HCT116 (cell line): ENCODE data around the gene RASSF3. TPM values are rescaled to one million over a fixed set of nuclear protein-coding genes. Genes with fewer than 3 reads are reported as not detected.

Source experiments
- ATAC-seq: fragments of 200-7000 bp; cut with Tn5 transposase; 2 replicates; pipeline ENCODE4 v1.9.1; 2020; ENCODE audit warnings: mild to moderate bottlenecking, moderate library complexity
- BruUV-seq: library from RNA; stranded (reverse); fragments of 400-500 nt; replicated peaks from 2 replicates; lab custom pipeline; 2021; lab: Mats Ljungman, UMichigan
- CTCF ChIA-PET: fragments of 300-600 bp; sonication (Branson Sonifier 250); formaldehyde crosslinking; loops from one replicate; lab custom pipeline; 2021; ENCODE audit warnings: antibody characterized with exemption; lab: Charles Lee
- POLR2A ChIA-PET: fragments of 300-600, 350-600 bp; sonication (Branson Sonifier 250); formaldehyde crosslinking; loops from one replicate; lab custom pipeline; 2021; ENCODE audit warnings: antibody characterized with exemption; lab: Charles Lee
- RAD21 ChIA-PET, 2 experiments: fragments of 300-600 bp; sonication (Branson Sonifier 250); formaldehyde crosslinking; loops; one replicate each; lab custom pipeline; 2023; ENCODE audit warnings: low total read pairs in 2 of 2; ENCODE audit not compliant: uncharacterized antibody in 2 of 2, unreplicated experiment in 2 of 2, low non-redundant PET in 1 of 2; lab: Charles Lee
- DNase-seq: peaks from one replicate; pipeline ENCODE4 v3.0.0-alpha.2; 2010; ENCODE audit warnings: low read depth, low spot score
- H2AFZ ChIP-seq: fragments of 200-600 bp; shearing (Covaris generic), sonication (generic); 2 replicates; pipeline ENCODE4 v1.6.1; 2017; ENCODE audit warnings: low read depth, mixed run types, mixed read lengths, antibody characterized with exemption, low read length; ENCODE audit not compliant: poor library complexity, severe bottlenecking
- H3K27ac ChIP-seq: 2 replicates; pipeline ENCODE4 v1.5.1; 2012; ENCODE audit warnings: low read depth, low read length
- H3K27me3 ChIP-seq: fragments of 200-600 bp; sonication (generic); 2 replicates; pipeline ENCODE4 v1.6.1; 2016; ENCODE audit warnings: mixed run types, low read length, mixed read lengths; ENCODE audit not compliant: insufficient read depth
- H3K36me3 ChIP-seq, 2 experiments: fragments of 200-500 bp in 1 of 2; fragments of 200-600 bp in 1 of 2; sonication (Bioruptor generic) in 1 of 2; sonication (generic) in 1 of 2; 2 replicates each; pipeline versions ENCODE4 v1.5.1 to v1.6.1; 2014 to 2016; ENCODE audit warnings: low read length in 2 of 2, inconsistent platforms in 1 of 2, mixed read lengths in 1 of 2, mixed run types in 1 of 2; ENCODE audit not compliant: insufficient read depth in 2 of 2, control insufficient read depth in 1 of 2
- H3K4me1 ChIP-seq, 2 experiments: fragments of 200-600 bp in 1 of 2; sonication (generic) in 1 of 2; 2 replicates each; pipeline versions ENCODE4 v1.5.1 to v1.6.1; 2012 to 2017; ENCODE audit warnings: low read length in 2 of 2, inconsistent platforms in 1 of 2, mild to moderate bottlenecking in 1 of 2, mixed read lengths in 1 of 2, mixed run types in 1 of 2, moderate library complexity in 1 of 2; ENCODE audit not compliant: insufficient read depth in 2 of 2, control insufficient read depth in 1 of 2
- H3K4me2 ChIP-seq: fragments of 200-600 bp; sonication (generic); 2 replicates; pipeline ENCODE4 v1.6.1; 2017; ENCODE audit warnings: mixed run types, low read length, mixed read lengths
- H3K4me3 ChIP-seq, 2 experiments: fragments of 200-600 bp in 1 of 2; sonication (generic) in 1 of 2; replicated peaks in 1 of 2; 2 replicates each; pipeline ENCODE4 v1.5.1; 2011 to 2016; ENCODE audit warnings: low read length in 2 of 2, control low read depth in 1 of 2, low read depth in 1 of 2, mild to moderate bottlenecking in 1 of 2, mixed read lengths in 1 of 2, mixed run types in 1 of 2
- H3K79me2 ChIP-seq: fragments of 200-600 bp; sonication (generic); 2 replicates; pipeline ENCODE4 v1.6.1; 2017; ENCODE audit warnings: mild to moderate bottlenecking, mixed run types, low read length, moderate library complexity, mixed read lengths; ENCODE audit not compliant: insufficient read depth
- H3K9ac ChIP-seq: fragments of 200-600 bp; sonication (generic); 2 replicates; pipeline ENCODE4 v1.6.1; 2016; ENCODE audit warnings: low read length, mixed read lengths
- H3K9me2 ChIP-seq: fragments of 200-600 bp; sonication (generic), shearing (Covaris generic); 2 replicates; pipeline ENCODE4 v1.6.1; 2017; ENCODE audit warnings: mixed run types, mild to moderate bottlenecking, moderate library complexity; ENCODE audit not compliant: insufficient read depth
- H3K9me3 ChIP-seq, 2 experiments: fragments of 200-500 bp in 1 of 2; fragments of 200-600 bp in 1 of 2; sonication (Bioruptor generic) in 1 of 2; sonication (generic) in 1 of 2; 2 replicates each; pipeline ENCODE4 v1.6.1; 2014 to 2017; ENCODE audit warnings: low read length in 2 of 2, mixed read lengths in 2 of 2, inconsistent platforms in 1 of 2, low read depth in 1 of 2, mild to moderate bottlenecking in 1 of 2, mixed run types in 1 of 2, moderate library complexity in 1 of 2; ENCODE audit not compliant: control insufficient read depth in 1 of 2, insufficient read depth in 1 of 2
- H4K20me1 ChIP-seq: fragments of 200-600 bp; sonication (generic), shearing (Covaris generic); 2 replicates; pipeline ENCODE4 v1.6.1; 2017; ENCODE audit warnings: mixed run types, mild to moderate bottlenecking, moderate library complexity; ENCODE audit not compliant: insufficient read depth
- CBX3 ChIP-seq: IDR thresholded peaks from 2 replicates; pipeline ENCODE4 v1.6.1; 2012; ENCODE audit warnings: low read depth
- CEBPB ChIP-seq: IDR thresholded peaks from 2 replicates; pipeline ENCODE4 v1.6.1; 2012; ENCODE audit warnings: low read depth
- EGR1 ChIP-seq: IDR thresholded peaks from 2 replicates; pipeline ENCODE4 v1.6.1; 2012; ENCODE audit warnings: low read depth
- ELF1 ChIP-seq: IDR thresholded peaks from 2 replicates; pipeline ENCODE4 v1.6.1; 2012; ENCODE audit warnings: low read depth, borderline replicate concordance
- EZH2phosphoT487 ChIP-seq: fragments of 200-600 bp; IDR thresholded peaks from 2 replicates; pipeline ENCODE4 v1.6.1; 2018; ENCODE audit warnings: antibody characterized with exemption, borderline replicate concordance
- FOSL1 ChIP-seq: IDR thresholded peaks from 2 replicates; pipeline ENCODE4 v1.6.1; 2012; ENCODE audit warnings: low read depth
- POLR2A ChIP-seq: IDR thresholded peaks from 2 replicates; pipeline ENCODE4 v1.7.0; 2011; ENCODE audit warnings: borderline replicate concordance; ENCODE audit not compliant: insufficient read depth, insufficient read length; ENCODE audit errors: extremely low read depth
- POLR2AphosphoS5 ChIP-seq: IDR thresholded peaks from 2 replicates; pipeline ENCODE4 v1.6.1; 2011; ENCODE audit warnings: mild to moderate bottlenecking, low read depth, low read length, moderate library complexity
- RAD21 ChIP-seq: IDR thresholded peaks from 2 replicates; pipeline ENCODE4 v1.6.1; 2012; ENCODE audit warnings: low read depth, mild to moderate bottlenecking
- TCF7L2 ChIP-seq: IDR thresholded peaks from 2 replicates; pipeline ENCODE4 v1.7.0; 2011; ENCODE audit warnings: borderline replicate concordance, inconsistent platforms; ENCODE audit not compliant: insufficient read depth, insufficient read length; ENCODE audit errors: extremely low read depth
- YY1 ChIP-seq: IDR thresholded peaks from 2 replicates; pipeline ENCODE4 v1.6.1; 2011; ENCODE audit warnings: low read length, low read depth, moderate library complexity, mild to moderate bottlenecking; ENCODE audit not compliant: insufficient replicate concordance; ENCODE audit errors: extremely low read depth
- ZFX ChIP-seq: fragments of 450-650 bp; IDR thresholded peaks from 2 replicates; pipeline ENCODE4 v1.6.1; 2017
- ZNF274 ChIP-seq: fragments of 200-500 bp; sonication (Bioruptor generic); IDR thresholded peaks from 2 replicates; pipeline ENCODE4 v1.6.1; 2014; ENCODE audit warnings: mild to moderate bottlenecking, low read depth, low read length, inconsistent platforms
- intact Hi-C: fragments of 100-400 bp; cut with micrococcal nuclease; formaldehyde crosslinking; loops from 2 replicates; pipeline ENCODE4 v1.10.0; 2022
- total RNA-seq: library from RNA; stranded (reverse); gene quantifications from one replicate; pipeline ENCODE4 v1.2.1, GENCODE V29; 2021; ENCODE audit not compliant: unreplicated experiment
- TF ChIP-seq, protein P1 (sequence below), 3 experiments: fragments of 200-600 bp in 1 of 3; sonication (generic) in 1 of 3; IDR thresholded peaks in 2 of 3; conservative IDR thresholded peaks in 1 of 3; 2 replicates each; pipeline ENCODE4 v1.5.1; 2012 to 2017; ENCODE audit warnings: low read depth in 2 of 3, low read length in 2 of 3, antibody characterized with exemption in 1 of 3, borderline replicate concordance in 1 of 3, control low read depth in 1 of 3, mild to moderate bottlenecking in 1 of 3, mixed read lengths in 1 of 3, mixed run types in 1 of 3, moderate library complexity in 1 of 3; ENCODE audit not compliant: insufficient read depth in 1 of 3
- TF ChIP-seq, protein P2 (sequence below): IDR thresholded peaks from 2 replicates; pipeline ENCODE4 v1.6.1; 2012

Gene RASSF3
- total RNA-seq, 1 experiment from 2014 or later, result 67.1 TPM

DNA sequence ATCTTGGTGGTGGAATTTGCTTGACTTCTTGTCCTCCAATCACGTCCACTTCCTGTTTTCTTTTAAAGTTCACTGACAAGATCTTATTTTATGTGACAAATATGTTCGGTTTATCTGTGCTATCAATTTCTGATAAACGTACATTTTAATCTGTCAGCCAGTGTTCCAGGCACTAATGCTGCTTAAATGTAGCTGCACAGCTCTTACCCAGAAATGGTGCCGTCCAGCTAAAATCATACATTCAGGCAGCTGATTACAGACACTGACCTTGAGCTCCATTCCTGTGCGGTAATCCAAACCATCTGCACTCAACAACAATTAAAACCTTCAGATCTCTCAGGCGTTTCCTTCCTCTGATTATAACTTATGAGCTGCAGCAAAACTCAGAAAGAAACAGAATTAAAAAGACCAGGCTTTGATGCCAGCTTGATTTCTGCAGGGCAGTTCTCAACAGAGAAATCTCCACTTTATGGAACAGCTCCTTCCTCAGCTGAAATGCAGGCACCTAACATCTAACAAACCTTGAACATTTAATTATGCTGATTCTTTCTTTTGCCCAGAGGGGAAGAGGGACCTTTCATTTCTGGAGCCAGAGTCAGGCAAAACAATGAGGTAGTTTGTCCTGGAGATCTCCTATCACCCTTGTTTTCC, 26.4 kb upstream of the RASSF3 start:
- H3K9ac ChIP-seq, result no peak overlapping the region
- H4K20me1 ChIP-seq, result no peaks in the 10 kb centered on the region
- no peak overlapping the region for H2AFZ ChIP-seq
- H3K27me3 ChIP-seq, result no peaks in the 10 kb centered on the region
- intact Hi-C loops, result no loop called here
- no peak overlapping the region for H3K27ac ChIP-seq
- no peak for ATAC-seq
- ChIA-PET CTCF (interaction anchor here (1.1 kb wide), 1 partner anchor 34 kb away, joined by 4 read pairs; no protein-coding TSS in a partner anchor), POLR2A (no interaction called here), RAD21 (interaction anchor here in 1 of 2 experiments (0.6 kb wide), 1 partner anchor 34 kb away, joined by 3 read pairs; no protein-coding TSS in a partner anchor)
- no peaks in the 10 kb centered on the region for H3K9me2 ChIP-seq
- H3K4me2 ChIP-seq, result no peak overlapping the region
- H3K4me3 ChIP-seq, result no peak overlapping the region
- no peaks in the 10 kb centered on the region for H3K9me3 ChIP-seq
- no peaks in the 10 kb centered on the region for H3K79me2 ChIP-seq
- TF ChIP-seq, protein P1, sequence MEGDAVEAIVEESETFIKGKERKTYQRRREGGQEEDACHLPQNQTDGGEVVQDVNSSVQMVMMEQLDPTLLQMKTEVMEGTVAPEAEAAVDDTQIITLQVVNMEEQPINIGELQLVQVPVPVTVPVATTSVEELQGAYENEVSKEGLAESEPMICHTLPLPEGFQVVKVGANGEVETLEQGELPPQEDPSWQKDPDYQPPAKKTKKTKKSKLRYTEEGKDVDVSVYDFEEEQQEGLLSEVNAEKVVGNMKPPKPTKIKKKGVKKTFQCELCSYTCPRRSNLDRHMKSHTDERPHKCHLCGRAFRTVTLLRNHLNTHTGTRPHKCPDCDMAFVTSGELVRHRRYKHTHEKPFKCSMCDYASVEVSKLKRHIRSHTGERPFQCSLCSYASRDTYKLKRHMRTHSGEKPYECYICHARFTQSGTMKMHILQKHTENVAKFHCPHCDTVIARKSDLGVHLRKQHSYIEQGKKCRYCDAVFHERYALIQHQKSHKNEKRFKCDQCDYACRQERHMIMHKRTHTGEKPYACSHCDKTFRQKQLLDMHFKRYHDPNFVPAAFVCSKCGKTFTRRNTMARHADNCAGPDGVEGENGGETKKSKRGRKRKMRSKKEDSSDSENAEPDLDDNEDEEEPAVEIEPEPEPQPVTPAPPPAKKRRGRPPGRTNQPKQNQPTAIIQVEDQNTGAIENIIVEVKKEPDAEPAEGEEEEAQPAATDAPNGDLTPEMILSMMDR (IDR thresholded peaks at IDR 0.05 in 2 of 3, conservative IDR thresholded peaks at IDR 0.05 in 1 of 3; ENCODE audit: borderline replicate concordance in 1 of 3, insufficient read depth in 1 of 3, low read depth in 2 of 3, low read length in 2 of 3), result no peak
- TF ChIP-seq CBX3 (no peak), EGR1 (no peak), EZH2phosphoT487 (no peak), ZNF274 (no peak), CEBPB (no peak), RAD21 (no peak), YY1 (no peak), FOSL1 (no peak), TCF7L2 (no peak), POLR2A (no peak), POLR2AphosphoS5 (no peak), ELF1 (no peak), ZFX (no peak)
- TF ChIP-seq, protein P2, sequence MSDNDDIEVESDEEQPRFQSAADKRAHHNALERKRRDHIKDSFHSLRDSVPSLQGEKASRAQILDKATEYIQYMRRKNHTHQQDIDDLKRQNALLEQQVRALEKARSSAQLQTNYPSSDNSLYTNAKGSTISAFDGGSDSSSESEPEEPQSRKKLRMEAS, result no peak
- H3K36me3 ChIP-seq, result no peaks in the 10 kb centered on the region
- no peak for DNase-seq
- H3K4me1 ChIP-seq, result no peaks in the 10 kb centered on the region
- BruUV-seq, result no TSS peak
